HG02970 (cell line): ENCODE data around the gene KCNA4.
"Not testable (repeated sequence)": the region's sequence is repeated elsewhere in the genome, so short reads cannot be mapped to it uniquely, and the experiment has no call there.

Experiments used
- ATAC-seq: cut with Tn5 transposase; IDR thresholded peaks from one replicate; pipeline ENCODE4 v1.9.1; 2021; ENCODE audit warnings: mild to moderate bottlenecking, moderate library complexity, moderate number of reproducible peaks; ENCODE audit not compliant: unreplicated experiment, low FRiP score

KCNA4 gene

DNA sequence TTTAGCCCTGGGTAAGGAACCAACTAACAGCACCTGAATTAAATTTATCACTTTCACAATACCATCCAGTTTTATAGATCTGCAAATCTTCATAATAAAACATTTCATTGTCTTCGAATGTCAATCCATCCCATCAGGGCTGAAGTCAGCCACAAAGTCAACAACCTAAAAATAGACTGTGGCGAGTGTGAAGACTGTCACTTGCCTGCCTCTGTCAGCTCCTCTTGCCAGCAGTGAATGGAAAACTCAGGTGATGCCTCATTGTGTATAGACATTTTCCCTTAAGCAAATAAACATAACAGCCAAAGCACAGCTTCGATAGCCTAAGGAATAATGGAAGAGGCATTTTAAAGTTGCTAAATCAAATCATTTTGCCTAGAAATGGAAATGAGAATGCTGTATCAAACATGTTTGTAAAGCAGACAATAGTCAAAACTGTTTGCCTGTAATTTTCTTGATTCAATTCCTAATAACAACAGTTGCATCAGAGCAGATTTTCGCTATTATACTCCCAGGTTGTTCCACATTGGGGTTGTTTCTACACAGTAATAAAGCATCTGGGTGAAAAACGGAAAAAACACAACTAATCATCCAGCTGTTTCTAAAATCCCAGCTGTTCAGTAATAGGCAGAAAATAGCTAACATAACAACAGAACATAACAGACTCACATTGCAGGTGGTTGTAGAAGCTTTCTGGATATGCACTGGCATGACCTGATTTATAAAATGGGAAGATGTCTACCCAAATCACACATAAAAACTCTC is 15.7 kb downstream of the KCNA4 start:
- no peak for ATAC-seq

DNA sequence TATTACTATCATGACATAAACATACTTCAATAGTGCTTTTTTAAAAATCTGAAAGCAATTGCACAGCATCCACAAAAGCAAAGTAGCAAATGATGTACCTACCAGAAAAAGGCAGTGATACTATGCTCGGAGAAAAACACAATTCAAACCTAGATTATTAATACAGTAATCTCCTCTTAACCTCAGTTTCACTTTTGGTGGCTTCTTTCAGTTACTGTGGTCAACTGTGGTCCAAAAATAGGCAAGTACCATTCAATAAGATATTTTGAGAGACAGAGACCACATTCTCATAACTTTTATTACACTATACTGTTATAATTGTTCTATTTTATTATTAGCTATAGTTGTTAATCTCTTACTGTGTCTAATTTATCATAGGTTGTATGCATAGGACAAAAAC is 20.8 kb downstream of the KCNA4 start:
- ATAC-seq, result no peak

DNA sequence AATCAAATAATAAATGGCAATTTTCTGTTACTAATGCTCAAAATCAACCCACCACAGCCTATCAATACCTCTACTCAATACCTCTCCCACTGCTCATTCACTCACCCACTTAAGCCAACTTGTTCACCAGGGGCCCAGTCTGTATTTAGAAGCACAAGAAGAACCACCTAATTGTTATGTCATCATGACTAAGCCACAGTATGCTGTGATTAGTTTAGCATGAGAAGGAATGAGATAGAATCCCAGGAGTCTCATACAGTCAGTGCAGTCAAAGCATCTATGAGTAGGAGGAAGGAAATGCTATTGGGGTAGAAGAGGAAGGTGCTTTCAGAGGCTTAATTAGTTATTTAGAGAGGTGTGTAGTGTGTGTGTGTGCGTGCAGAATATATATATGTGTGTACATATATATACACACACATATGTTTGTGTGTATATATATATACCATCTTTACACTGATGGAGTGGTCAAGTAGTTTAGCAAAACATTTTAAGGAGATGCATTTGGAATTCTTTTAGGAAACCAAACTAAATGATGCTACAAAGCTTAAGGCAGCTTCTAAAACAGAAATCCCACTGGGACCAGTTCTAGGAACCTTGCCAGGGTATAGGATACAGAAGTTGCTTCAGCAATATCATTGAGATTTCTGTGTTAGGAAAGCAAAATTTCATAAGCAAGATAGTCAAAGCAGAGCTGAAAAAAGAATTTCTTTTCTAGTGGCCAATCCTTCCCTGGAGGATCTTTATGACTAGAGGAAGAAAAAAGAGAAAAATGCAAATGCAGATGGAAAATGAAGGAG is 27.5 kb downstream of the KCNA4 start:
- ATAC-seq, result no peak

DNA sequence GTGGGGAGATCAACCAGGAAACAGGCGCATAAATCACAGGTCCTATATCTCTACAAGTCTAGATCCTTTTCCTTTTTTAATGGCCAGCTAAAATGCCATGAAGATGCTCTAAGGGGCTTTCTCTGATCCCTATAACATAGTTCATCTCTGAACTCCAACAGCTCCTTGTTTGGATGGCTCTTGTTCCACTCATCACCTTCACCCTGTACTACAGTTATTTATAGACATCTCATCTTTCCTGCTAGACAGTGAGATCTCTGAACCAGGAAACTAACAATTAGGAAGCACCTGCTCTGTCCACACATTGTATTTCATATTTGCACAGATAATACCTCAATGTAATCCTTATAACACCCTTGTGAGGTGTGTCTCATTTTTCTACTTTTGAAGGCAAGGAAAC is 31.6 kb downstream of the KCNA4 start:
- ATAC-seq, result no peak

DNA sequence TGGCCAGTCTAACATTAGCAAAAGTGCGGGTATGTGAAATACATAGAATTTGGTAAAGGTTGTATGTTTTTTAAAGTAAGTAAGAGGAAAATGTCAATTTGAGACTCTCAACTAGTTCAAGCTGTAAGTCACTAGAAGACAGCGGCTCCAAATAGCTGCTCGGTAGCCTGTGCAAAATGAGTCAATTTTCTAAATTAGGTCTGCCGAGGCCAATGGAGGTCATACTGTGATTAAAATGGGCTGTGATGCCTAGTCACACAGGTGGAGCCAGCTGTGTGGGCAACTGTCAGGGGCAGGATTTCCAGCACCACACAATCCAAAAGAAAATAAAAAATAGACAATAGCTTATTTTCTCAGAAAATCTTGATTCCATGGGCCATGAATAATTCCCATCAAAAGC is 32.3 kb downstream of the KCNA4 start:
- no peak for ATAC-seq

DNA sequence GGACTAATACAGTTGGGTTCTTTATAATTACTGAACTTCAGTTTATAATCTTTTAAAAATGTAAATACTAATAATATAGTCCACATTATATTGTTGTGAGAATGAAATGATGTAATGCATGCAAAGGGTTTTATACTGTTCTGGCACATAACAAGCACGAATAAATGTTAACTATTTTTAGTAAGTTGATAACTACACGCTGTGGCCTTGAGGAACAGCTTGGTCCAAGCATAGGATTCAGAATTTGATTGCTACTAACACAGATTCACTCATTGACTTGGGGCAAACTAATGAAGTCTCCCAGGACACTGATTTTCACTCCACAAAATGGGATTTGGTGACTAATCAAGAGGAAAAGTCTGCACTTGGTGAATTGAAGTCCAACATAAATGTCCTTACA is 38.3 kb downstream of the KCNA4 start:
- no peak for ATAC-seq

DNA sequence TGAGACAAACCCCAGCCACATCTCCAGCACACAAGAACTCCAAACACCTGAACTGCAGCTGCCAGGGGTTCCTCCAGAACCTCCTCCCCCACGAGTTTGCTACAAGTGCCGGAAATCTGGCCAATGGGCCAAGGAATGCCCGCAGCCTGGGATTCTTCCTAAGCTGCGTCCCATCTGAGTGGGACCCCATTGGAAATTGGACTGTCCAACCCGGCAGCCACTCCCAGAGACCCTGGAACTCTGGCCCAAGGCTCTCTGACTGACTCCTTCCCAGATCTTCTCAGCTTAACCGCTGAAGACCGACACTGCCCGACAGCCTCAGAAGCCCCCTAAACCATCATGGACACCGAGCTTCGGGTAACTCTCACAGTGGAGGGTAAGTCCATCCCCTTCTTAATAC is 41.2 kb downstream of the KCNA4 start:
- not testable (repeated sequence) for ATAC-seq

DNA sequence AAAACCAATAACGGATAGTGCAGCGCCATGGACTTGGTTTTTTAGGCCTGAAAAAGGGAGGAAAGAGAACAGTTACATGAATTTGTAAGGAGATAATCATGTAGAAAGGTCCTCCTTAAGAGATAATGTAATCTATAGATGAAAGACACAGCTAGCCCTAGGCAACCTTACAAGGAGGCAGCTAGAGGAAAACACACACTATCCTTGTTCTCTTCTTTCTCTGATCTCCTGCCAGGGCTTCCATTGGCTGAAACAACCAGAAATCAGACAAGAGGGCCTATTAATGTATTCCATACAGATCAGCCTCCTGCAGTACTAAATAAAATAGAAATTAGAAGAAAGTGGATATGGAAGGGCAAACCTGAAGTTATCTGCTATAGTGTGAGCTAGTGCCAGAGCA is 53.0 kb downstream of the KCNA4 start:
- no peak for ATAC-seq

DNA sequence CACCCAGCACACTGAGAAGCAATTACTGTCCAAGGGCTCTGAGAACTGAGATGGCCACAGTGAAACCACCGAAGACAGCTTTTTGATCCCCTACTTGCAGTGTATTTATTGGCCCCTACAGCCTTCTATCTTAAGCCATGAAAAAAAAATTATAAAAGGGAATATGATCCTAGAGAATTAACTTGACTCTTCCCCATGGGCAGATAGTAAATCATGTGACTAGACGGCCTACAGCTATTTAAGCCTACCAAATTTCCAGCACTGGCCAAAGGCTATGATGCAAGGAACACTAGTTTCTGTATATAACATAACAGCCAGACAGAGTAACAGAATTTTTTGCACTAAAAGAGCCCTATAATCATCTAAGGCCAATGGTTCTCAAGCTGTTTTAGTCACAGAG is 53.8 kb downstream of the KCNA4 start:
- ATAC-seq, result no peak

DNA sequence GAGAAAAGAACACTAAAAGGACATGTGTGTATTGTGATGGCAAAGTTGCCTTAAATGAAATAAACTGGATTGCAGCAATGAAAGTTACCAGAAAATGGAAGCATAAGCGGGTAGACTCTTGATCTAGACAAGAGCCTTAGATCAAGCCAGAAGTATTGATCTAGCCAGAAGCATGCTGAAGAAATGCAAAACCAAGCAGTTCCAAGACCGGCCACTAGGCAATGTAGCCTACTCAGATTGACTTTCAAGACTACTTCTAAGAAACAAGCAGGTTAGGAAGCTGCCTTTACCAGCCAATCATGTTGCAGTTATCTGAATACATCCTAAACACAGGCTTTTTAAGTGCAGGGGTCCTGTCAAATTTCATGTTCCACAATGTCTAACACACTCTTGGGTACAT is 54.6 kb downstream of the KCNA4 start:
- ATAC-seq, result no peak
